H1 (cell line): ENCODE measurements around the gene TMTC2. TPM values are rescaled to one million over a fixed set of nuclear protein-coding genes. Genes with fewer than 3 reads are reported as not detected.

ENCODE experiments used
- SAP30 ChIP-seq: fragments of 300-600 bp; sonication (generic); IDR thresholded peaks from 2 replicates; pipeline ENCODE4 v1.7.1; 2012; ENCODE audit warnings: low read length, moderate library complexity, mild to moderate bottlenecking, inconsistent platforms; ENCODE audit not compliant: insufficient read depth, insufficient replicate concordance
- SUZ12 ChIP-seq: fragments of 200-600 bp; sonication (generic); IDR thresholded peaks from 2 replicates; pipeline ENCODE4 v1.6.1; 2012; ENCODE audit warnings: mild to moderate bottlenecking, inconsistent platforms, low read length, moderate library complexity, mixed read lengths
- TBP ChIP-seq: IDR thresholded peaks from 2 replicates; pipeline ENCODE4 v1.6.1; 2011; ENCODE audit warnings: low read depth, low read length, improper control_type of control experiment
- polyA plus RNA-seq, 7 experiments: library from polyadenylated mRNA; depleted of rRNA in 3 of 7; stranded (reverse) in 5 of 7; unstranded in 2 of 7; fragments of >200 nt in 5 of 7; fragments of 200-250 nt in 2 of 7; gene quantifications; 1 replicate in 5 of 7; 2 replicates in 1 of 7; 4 replicates in 1 of 7; pipeline versions ENCODE4 v1.2.1 to v1.2.3, GENCODE V29; 2011 to 2013; ENCODE audit warnings: missing spikeins in 2 of 7, mixed read lengths in 2 of 7
- total RNA-seq: library from RNA; stranded (reverse); fragmentation: NEBNext Ultra II Directional; extraction: Animal tissue kit (Norgen Biotek cat#: 25700); gene quantifications from 2 replicates; pipeline ENCODE4 v1.2.1, GENCODE V29; 2021

Gene TMTC2
- total and polyA plus RNA-seq, 2 of the 8 experiments (the other 6 are each of a cell fraction or from before 2014, with no cell fraction given): 2.3 to 3.9 TPM

- TF ChIP-seq SAP30 (no peak), SUZ12 (no peak), TBP (no peak)
Observed at GRCh38 chr12:83156815-83157214, 470.1 kb downstream of the TMTC2 start (continued).
